Kidney capillary endothelial cell (primary cell): ENCODE measurements around the gene TFEB.
"Not testable (repeated sequence)": the region's sequence is repeated elsewhere in the genome, so short reads cannot be mapped to it uniquely, and the experiment has no call there.

Experiments
- DNase-seq: peaks from one replicate; pipeline ENCODE4 v3.0.0-alpha.2; 2018; ENCODE audit warnings: low spot score

The TFEB gene

GRCh38 chr6:41735427-41736185 is at the start of gene TFEB:
Gene TFEB (minus strand): TSS chr6:41735608. CDS start chr6:41691213, 44,395 bp downstream.
- DNase-seq: peak; percentile 83

GRCh38 chr6:41784581-41785171 is 49.3 kb upstream of the TFEB start:
- no peak for DNase-seq

- no peak for DNase-seq
Observed at GRCh38 chr6:41783106-41783780, 47.8 kb upstream of the TFEB start.

GRCh38 chr6:41781366-41781730 is 45.9 kb upstream of the TFEB start:
- no peak for DNase-seq

DNA sequence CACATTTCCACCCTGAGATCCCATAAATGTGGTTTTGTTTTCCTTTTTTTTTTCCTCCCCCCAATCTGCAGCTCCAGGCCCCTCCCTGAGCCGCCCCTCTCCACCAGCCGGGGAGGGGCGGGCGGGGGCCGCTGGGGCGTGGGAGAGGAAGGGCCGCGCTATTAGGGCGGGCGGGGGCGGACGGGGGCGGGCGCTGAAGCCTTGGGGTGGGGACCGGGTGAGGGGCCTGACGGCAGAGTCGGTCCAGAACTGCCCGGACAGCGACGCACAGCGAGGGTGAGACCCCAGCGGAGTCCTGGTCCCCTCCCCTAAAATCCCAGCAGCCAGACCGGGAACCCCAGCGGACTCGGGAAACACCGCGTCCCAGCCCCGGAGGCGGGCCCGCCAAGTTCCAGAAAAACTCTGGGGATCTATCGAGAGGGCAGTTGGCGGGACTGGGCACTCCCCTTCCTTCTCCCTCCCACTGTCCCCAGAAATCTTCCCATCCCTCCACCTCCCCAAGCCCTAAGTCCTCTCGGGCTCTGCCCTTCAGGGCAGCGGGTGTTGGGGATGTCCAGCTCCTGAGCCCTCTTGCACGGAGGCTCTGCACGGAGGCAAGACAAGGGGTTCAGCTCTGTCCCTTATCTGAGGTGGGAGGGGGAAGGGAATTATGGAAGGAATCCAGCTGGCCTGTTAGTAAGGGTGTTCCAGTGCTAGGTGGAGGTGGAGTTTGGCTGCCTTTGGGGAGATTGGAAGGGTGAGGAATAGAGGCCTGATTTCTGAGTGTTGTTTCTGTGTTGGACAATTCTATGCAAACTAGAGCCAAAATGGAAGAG is 45.4 kb upstream of the TFEB start, which contains the start of gene PRICKLE4:
Gene PRICKLE4, plus strand, starts transcription at position 232 of the 815 bp plus-strand sequence. CDS start 2,692 bp downstream, outside the sequence.
- no peak for DNase-seq

DNA sequence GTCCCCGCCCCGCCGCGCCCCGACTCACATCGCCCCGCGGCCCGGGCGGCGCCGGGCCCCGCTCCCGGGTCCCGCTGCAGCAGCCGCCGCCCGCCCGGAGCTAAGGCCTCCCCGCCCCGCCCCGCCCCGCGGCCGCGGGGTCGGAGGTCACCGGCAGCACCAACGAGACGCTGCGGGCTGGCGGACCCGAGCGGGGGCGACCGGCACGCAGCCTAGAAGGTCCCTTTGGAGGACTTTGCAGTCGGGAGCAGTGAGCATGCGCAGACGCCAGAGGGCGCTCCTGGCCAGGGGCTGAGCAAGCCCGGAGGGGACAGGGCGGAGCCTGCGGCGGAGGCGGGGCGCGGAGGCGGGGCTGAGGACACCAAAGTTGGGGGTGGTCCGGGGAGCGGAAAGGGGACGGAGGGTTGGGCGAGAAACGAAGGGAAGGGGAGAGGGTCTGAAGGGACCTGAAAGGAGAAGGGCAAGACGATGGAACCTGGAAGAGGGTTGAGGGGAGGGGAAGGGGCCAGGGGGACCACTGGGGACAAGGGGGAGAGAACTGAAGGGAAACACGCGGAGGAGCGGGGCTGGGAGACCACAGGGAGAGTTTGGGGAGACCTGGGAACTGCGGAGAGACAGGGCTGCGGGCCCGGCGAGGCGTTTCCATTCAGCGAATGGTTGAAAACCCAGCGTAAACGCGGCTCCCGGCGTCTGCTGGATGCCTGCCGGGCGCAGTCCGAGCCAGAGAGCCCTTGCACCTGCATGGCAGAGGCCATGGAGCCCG is 44.6 kb upstream of the TFEB start, which contains the start of gene FRS3:
Gene FRS3, minus strand, starts transcription at position 113 of the 763 bp plus-strand sequence. CDS start 2,913 bp downstream, outside the sequence.
- peak; percentile 90 for DNase-seq

DNA sequence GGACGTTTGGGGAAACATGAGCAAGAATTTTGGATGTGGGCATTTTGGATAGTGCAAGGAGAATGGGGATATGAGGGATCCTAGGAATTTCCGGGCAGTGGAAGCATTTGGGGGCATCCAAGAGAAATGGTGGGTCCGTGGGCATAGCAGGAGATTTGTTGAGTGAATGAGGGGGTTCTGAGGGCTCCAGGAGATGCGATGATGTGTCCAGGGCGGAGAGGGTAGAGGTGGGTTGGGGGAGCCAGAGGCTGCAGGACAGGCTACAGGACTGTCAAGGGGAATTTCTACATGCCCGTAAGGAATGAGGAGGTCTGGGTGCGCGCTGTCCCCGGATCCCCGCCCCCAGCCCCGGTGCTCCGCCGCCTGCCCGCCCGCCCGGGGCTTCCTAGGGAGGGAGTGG is 43.9 kb upstream of the TFEB start:
- DNase-seq: no peak

- no peak for DNase-seq
Observed at GRCh38 chr6:41778895-41779294, 43.5 kb upstream of the TFEB start.

- no peak for DNase-seq
Observed at GRCh38 chr6:41777551-41778285, 42.3 kb upstream of the TFEB start.

GRCh38 chr6:41775293-41775882 is 40.0 kb upstream of the TFEB start:
- no peak for DNase-seq

DNA sequence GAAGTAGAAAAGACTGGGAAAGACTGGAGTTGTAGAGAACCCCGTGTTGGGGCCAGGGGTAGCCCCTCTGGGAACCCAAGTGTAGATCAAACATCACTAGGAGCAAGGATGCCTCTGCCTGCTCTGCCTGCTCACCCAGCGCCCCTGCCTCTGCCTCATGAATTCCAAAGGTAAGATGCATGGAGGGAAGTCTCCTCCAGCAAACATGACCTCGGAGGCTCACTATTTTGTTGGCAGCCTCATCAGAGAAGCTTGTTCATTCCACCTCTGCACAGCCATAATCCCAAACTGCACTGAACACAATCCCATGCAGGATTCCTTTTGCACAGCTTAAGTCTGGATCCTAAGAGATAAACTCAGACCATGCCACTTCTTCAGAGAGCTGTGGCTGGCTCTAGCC is 39.4 kb upstream of the TFEB start:
- no peak for DNase-seq

- DNase-seq: no peak
Observed at GRCh38 chr6:41771058-41771983, 35.9 kb upstream of the TFEB start.

DNA sequence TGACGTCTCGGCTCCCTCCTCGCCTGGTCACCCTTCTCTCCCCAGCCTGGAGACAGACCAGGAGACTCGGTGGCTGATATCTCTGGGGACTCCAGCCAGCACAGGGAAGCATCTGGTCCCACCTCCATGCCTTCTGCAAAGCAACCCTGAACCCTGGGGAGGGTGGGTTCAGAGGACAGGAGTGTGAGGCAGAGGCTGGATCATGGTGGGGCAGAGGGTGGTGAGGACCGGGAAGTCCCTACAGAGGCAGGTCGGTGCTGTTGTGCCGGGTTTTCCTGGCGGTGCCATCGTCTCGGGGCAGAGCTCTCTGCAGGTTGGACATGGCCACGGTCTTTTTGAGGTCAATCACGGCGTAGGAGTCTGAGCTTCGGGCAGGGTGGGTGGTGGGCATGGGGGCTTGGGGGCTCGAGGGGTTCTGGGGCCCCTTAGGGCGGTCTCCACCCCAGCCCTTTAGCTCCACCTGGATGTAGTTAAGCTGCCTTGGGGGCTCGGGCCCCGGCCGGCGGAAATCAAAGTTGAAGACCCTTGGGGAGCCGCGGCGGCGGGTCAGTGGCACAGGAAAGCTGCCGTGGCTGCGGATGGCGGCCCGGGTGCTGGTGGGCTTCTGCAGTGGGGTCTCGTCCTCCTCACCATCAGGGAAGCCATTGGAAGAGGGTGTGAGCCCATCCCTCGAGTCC is 35.1 kb upstream of the TFEB start:
- no peak for DNase-seq

DNA sequence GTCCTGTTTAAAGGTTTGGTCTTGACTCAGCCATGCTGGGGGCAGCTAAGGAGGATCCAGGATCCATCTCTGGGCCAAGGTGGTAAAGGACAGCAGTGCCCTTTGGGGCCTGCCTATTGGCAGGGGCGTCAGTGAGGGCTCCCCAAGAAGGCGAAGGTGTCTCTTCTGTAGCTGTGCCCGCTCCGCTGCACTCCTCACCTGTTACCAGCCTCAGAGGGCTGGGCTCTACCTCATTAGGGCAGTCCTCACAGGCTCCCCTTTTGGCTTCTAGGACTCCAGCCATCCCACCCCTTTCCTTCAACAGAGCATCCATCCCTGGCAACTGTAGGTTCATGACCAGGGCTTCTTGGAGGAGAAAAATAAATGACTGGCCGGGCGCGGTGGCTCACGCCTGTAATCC is 34.0 kb upstream of the TFEB start:
- no peak for DNase-seq

GRCh38 chr6:41768545-41769308 is 33.3 kb upstream of the TFEB start:
- DNase-seq: no peak

GRCh38 chr6:41767112-41767833 is 31.9 kb upstream of the TFEB start:
- DNase-seq: peak; percentile 19

- not testable (repeated sequence) for DNase-seq
Observed at GRCh38 chr6:41766043-41766664, 30.7 kb upstream of the TFEB start.
